ENCODE data around the gene ELAVL3.
"Not testable (repeated sequence)": the region's sequence is repeated elsewhere in the genome, so short reads cannot be mapped to it uniquely, and the experiment has no call there.

The ELAVL3 gene

DNA sequence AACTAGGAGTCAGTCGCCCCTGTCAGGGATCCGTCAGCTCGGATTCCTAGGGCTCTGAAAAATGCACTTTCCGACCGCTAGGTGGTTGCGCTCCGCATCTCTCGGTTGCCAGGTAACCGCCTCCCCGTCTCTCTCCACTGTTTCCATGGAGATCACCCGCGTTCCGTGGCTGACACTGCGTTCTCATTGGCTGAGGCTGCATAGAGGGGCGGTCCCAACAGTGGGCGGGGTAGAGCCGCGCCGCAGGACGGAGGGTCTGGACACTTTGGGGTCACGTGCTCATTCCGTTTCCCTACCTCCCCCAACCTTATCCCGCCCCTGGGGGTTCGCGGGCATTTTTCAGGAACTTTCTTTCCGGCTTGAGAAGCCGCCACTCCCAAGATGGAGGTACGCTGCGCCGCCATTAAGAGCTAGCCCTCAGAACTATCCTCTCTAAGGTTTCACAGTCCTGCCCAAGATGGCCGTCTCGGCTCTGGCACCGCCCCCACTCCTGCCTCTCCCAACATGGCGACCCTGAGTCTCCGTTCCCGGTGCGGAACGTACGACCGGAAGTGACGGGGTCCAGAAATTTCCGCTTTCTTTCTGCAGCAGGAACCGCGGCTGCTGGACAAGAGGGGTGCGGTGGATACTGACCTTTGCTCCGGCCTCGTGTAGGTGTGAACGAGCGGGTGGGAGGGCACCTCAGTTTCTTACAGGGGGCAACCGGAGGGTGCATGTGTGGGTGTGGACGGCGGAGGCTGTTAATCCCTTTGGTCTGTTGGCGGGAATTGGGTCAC is 45.6 kb downstream of the ELAVL3 start, which contains the start of the genes ODAD3 and PRKCSH:
ODAD3 (minus strand) TSS at position 65 of the 776 bp plus-strand sequence. CDS start 105 bp downstream, outside the sequence.
PRKCSH (plus strand) TSS at position 579 of the 776 bp plus-strand sequence. CDS start 483 bp downstream, outside the sequence.
- DNase-seq, result peak; percentile 98

DNA sequence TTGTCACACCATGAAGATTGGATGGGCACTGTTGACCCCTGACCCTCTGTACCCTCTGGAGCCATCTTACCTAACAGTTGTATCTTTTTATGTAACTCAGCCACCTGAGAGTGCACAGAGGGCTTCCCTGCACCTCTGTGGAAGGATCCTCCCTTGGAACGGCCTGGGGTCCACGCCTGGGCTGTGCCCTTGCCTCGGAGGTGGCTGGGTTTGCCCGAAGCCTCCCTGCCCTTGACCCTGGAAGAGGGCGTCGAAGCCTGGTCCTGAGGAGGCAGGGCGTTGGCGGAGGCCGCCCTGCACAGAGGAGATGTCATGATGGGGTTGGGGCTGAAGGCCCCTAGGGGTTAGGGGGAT is 46.2 kb downstream of the ELAVL3 start:
- no peak for DNase-seq

DNA sequence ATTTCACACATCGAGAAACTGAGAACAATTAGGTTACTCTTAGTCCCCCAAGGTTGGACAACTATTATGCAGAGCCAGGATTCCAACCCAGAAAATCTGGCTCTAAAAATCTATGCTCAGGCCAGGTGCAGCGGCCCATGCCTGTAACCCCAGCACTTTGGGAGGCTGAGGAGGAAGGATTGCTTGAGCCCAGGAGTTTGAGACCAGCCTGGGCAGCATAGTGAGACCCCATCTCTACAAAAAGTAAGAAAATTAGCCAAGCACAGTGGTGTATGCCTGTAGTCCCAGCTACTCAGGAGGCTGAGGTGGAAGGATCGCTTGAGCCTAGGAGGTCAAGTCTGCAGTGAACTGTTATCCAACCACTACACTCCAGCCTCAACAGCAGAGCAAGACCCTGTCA is 47.3 kb downstream of the ELAVL3 start:
- DNase-seq, result not testable (repeated sequence)

DNA sequence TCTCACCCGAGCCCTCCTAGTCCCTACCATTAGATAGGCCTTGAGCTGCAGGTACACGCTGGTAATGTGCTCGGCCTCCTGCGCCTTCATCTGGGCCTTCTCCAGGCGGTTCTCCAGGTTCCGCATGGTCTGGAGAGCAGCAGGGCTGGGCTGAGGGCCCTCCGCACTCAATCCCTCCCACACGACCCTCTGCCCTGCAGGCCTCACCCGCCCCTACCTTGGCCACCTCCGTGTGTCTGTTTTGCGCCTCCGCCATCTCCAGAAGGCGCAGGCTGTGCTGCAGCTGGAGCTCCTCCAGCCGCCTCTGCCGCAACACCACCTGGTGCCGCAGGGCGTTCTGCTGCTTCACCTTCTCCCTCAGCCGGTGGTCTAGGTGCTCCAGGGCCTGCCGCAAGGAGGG is 54.2 kb downstream of the ELAVL3 start:
- no peak for DNase-seq

DNA sequence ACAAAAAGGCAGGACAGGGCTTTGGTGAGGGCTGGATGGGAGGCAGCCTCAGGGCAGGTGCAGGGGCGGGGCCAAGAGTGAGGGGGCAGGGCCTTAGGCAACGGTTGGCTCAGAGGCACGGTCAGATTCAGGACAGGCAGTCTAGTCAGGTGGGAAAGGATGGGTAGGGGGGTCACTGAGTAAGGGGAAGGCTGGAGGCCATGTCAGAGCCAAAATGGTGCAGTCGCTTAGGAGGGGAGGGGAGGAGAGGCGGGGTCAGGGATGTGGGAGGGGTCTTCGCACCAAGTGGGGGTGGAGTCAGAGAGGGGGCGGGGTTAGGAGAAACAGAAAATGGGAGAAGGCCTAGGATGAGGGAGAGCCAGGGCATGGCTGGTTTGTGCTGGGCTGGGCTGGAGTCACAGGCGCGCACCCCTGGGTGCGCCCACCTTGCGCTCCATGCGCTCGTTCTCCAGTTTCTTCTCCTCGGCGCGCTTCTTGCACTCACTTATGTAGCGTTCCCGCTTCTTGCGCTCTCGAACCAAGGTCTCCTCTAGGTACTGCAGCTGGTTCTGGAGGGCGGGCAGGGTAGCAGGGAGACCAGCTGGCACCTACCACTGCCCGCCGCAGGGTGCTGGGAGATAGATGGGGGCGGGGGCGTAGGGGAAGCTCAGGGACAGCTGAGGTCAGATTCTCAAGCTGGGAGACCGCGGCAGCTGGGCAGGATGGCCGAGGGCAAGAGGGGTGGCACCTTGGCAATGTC is 55.0 kb downstream of the ELAVL3 start:
- DNase-seq, result no peak

DNA sequence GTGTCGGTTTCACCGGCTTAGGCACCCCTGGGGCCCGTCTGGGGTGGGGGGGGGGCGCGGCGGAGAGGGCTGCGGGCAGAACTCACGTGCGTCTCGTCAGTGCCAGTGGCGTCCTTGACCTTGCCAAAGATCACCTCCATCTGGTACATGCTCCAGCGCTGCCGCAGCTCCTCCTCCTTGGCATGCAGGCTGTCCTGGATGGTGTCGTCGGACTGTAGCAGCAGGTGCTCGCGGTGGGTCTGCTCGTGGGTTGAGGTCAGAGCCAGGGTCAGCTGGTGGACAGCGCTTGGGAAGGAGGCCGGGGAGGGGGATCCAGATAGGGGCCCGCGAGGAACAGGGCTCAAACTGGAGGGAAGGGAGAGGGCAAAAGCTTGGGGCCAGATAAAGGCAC is 57.1 kb downstream of the ELAVL3 start:
- DNase-seq, result no peak

DNA sequence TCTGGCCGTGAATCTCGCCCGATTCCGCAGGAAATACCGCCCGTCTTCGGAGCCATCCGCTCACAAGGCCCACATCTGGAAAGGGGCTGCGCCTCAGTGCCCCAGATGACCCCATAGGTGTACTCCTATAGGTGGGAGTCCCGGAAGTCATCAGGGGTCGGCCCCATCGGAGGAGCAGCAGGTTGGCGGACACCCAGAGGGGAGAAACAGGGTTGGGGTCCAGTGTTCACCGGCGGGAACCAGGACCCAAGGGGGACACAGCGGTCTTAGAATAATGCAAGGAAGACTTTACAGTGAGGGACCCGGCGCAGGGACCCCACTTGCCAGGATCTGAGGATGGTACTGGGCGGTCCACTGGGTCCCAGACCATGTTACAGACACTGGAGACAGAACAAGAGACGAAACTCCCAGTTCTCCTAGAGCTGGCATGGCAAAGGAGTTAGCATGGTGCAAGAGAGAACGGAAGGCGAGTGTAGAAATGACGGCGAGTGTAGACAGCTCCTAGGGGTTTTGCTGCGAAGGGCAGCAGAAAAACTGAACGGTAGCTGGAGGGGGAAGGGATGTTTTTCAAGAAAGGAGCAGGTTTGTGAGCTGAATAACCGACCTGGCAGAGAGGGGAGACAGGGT is 57.6 kb downstream of the ELAVL3 start:
- DNase-seq, result no peak

DNA sequence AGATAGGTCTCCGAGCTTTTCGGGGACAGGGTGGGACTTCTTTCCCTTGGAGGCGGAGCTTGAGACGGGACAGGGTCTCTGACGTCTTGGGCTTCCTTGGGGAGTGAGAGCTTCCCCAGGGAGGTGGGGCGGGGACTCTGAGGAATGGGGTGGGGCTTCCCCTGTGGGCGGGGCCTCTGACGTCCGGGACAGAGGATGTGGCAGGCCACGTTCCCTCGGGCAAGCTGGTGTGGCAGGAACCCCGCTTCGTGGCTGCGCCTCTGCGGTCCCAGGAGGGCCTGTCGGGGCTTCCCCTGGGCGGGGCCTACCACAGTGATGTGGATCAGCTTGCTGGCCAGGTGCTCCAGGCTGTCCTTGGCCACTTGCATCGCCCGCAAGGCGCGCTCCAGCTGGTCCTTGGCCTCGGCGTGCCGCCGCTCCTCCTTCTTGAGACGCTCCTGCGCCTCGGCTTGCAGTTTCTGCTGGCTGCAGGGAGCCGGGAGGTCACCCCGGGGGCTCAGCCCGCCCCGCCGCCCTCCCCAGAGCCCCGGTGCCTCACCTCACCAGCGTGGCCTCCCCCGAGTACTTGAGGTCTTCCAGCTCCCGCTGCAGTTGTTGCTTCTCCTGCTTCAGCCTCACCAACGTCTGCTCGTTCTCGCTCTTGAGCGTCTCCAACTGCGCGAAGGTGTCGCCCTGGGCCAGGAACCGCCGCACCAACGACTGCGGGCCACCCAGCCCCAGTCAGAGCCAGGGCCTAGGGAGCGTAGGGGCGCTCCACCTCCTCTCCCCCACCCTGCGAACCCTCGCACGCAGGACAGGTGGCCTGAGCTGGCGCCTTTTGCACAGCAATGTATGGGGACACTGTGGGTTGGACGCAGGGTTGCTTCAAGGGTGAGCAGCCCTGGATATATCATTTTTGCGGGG is 58.4 kb downstream of the ELAVL3 start:
- no peak for DNase-seq

DNA sequence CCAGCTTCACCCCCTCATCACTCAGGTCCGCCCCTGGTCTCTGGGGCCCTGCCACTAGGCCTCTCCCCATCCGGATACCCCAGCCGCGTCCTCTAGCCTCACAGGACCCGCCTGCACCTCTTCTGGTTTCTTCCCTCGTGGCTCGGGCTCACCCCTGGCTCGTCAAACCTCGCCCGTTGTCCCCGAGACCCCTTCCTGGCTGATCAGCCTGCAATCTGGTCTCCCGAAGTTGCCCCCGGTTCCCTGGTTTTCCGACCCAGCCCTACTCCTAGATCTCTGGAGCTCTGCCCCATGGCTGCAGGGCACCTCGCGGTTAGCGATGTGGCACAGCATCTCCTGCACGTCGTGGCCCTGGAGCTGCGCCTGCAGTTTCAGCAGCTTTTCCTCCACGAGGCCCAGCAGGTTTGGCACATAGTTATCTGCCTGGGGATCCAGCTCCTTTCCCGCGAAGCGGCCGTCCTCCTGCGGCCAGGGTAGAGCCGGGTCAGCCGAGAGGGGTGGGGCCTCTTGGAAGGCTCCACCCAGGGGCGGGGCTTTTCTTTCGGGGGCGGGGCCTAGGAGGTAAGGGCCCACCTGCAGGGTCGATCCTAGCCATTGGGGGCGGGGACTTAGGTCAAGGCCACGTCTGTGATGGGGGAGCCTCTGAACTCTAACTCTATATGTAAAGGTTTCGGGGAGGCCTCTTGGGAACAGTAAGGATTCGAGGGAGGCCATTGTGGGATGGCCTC is 59.3 kb downstream of the ELAVL3 start:
- no peak for DNase-seq

DNA sequence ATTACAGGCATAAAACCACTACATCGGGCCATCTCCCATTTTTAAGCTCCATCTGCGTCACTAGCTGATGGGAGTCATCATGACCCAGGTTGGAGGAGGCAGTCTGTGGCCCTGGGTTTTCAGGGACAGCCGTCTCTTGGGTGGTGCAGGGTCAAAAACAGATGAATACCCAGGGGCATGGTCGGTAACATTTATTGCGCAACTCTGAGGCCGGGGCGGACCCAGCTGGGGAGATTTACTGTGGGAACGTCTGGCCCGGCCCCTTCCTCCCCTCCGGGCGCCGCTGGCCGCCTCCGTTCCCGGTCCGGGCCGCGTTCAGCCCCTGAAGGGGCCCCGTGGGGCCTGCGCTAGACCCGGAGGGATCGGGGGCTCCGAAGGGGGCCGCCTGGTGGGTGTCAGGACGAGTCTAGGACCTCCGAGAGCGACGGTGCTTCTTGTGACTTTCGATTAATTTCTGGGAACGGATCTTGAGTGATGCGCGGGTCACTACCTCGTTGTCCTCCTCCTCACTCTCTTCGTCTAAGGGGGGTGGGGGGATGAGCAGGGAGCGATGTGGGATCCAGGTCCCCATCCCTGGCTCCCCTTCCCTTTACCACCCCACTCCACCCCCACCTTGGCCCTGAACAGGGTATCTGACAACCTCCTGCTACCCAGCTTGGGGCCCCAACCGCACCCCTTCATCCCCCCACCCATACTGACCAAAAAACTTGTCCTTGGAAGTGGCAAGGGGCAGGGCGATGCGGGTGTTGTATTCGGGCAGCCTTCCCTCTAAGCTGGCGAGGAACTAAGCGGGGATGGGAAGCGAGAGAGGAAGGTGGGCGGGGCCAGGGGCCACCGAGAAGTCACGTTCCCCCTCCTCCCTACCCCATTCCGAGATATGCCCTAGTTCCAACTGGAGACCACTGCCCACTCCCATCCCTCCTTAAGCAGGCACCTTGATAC is 60.1 kb downstream of the ELAVL3 start:
- no peak for DNase-seq

DNA sequence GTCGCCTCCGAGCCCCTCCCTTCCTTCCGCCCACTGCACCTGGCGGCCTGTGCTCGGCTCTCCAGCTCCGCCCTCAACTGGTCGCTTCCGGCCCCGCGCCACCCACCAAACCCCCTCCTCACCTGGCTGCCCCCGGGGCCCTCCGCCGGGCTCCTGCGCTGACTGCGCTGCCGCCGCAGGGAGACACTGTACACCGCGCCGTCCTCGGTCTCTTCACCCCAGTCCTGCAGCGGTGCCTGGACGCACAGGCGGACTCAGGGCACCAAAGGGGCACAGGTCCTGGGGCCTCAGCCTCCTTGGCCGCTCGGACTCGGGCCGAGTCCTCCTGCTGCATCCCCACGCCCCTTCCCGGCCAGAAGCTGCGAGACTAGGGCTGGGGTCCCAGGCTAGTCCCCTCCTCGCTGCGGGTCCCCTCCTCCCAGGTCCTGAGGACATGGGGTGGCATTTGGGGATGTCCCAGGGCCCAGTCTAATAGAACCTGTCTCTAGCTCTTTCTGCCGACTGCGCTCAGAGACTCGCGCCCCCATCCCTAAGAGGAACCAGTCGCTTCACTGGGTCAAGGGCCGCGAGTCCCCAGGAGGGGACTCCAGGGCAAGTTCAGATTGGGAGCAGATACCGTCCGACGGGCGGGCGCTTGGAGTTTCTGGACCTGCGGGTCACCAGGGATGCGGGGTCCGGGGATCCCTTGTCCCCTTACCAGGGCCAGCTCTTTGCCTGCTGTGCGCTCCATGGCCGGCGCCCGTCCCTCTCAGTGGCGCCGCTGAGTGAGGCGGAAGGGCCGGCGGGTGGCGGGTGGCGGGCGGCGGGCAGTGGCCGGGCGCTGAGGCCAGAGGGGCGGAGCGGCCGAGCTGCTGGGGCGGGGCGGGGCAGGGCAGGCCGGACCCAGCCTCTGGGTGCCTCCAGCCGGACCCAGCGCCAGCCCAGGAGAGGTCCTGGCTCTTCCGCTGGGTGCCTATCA is 62.0 kb downstream of the ELAVL3 start, which contains the start of gene RGL3:
RGL3 (minus strand) TSS at position 766 of the 958 bp plus-strand sequence; CDS start at position 730, 36 bp downstream.
- DNase-seq, result peak; percentile 3

DNA sequence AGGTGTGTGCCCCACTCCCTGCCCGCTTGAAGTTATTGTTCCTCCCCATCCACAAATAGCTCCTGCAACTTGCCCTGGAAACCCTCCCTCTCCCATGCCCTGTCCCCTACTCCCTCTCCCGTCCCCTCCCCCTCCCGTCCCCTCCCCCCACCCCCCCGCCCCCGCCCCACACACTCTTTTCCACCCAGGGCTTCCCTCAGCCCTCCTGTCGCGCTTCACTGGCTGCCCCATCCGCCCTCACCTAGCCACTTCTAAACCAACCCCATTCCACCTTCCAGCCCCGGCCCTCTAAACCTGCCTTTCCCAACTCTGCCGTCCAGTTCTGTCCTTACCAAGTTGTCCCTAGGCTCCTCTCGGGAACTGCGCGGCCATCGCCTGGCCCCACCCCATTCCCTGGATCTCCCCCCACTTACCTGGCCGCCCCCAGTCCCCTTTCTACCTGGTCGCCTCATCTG is 62.7 kb downstream of the ELAVL3 start:
- no peak for DNase-seq

DNA sequence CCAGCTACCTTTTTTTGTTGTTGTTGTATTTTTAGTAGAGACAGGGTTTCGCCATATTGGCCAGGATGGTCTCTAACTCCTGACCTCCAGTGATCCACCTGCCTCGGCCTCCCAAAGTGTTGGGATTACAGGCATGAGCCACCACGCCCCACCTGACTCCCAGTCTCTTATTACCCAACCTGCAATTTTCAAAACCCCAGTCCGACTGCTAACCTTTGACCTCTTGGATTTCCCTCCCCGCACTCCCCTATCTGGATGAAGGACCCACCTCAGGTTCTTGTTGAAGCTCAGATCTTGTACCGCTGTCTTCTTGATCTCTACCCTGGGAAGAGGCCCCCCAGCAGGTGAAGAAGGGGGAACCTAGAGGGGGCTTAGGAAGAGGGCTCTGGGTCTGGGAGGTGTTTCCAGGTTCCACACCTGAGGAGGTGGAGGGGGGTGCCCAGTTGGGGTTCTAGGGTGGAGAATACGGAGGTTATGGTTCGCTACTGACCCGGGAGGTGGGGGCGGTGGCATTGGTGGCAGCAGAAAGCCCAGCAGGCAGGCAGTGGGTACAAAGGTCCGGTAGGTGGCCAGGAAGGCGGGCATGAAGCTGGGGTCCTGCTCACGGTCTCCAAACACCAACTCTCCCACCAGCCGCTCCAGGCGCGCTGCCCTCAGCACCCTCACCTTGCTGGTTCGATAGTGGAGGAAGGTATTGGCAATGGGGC is 64.3 kb downstream of the ELAVL3 start:
- no peak for DNase-seq

DNA sequence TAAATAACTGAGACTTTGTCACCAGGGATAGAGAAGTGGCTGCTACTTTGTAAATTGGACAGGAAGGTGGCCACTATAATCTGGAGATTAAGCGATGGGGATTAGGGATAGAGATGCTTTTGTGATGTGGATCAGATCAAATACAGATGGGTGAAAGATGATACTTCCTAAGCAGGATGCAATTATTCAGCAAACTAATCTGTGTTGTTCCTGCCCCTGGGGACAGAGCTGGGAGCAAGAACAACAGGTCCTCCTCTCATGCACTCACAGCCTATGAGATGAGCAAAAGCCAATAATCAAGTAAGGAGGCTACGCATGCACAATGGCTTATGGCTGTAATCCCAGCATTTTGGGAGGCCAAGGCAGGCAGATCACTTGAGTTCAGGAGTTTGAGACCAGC is 66.3 kb downstream of the ELAVL3 start:
- DNase-seq, result peak; percentile 13

DNA sequence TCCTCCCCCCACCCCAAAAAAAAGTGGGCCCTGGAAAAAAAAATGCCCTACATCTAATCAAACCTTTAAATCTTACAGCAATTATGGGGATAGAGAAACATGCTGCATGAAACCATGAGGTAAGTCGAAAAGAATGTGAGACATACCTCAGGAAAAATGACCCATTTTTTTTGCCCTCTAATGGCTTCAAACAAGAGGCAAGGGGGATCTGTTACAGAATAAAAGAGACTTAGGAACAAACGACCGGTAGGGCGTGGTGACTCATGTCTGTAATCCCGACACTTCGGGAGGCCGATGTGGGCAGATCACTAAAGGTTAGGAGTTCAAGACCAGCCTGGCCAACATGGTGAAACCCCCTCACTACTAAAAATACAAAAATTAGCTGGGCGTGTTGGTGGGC is 70.2 kb downstream of the ELAVL3 start:
- DNase-seq, result no peak

DNA sequence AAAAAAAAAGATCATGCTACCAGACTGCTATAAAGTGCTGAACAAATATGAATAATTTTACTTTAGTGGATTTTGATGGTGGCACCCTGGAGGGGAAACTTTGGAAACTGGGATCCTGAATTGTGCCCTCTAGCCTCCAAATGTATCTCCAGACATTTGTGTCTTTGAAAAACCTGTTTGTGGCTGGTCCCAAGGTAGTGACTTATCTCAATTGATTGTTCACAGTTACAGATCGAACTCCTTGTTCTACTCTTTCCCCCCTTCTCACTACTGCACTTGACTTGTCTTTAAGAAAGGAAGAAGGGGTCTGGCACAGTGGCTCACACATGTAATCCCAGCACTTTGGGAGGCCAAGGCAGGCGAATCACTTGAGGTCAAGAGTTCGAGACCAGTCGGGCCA is 72.3 kb downstream of the ELAVL3 start:
- DNase-seq, result no peak

DNA sequence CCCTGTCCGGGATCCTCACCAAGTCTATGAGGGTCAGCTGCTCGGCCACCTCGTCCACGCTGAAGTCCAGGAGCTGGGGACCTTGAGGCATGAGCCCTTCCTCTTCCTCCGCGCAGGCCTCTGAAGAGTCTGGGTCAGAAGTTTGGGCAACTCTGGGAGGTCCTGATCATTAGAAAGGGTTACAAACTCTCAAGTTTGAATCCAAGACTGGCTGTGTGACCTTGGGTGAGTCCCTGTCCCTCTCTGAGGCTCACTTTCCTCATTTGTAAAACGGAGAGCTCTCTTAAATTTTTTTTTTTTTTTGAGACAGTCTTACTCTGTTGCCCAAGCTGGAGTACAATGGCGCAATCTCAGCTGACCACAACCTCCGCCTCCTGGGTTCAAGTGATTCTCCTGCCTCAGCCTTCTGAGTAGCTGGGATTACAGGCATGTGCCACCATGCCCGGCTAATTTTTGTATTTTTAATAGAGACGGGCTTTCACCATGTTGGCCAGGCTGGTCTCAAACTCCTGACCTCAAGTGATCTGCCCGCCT is 74.1 kb downstream of the ELAVL3 start:
- DNase-seq, result not testable (repeated sequence)
